ENCODE data around the gene WLS. TPM values are rescaled to one million over a fixed set of nuclear protein-coding genes. Genes with fewer than 3 reads are reported as not detected.

WLS gene
- total RNA-seq, 4 donors from 2014 or later: 94.8 to 228 (median 163) TPM

DNA sequence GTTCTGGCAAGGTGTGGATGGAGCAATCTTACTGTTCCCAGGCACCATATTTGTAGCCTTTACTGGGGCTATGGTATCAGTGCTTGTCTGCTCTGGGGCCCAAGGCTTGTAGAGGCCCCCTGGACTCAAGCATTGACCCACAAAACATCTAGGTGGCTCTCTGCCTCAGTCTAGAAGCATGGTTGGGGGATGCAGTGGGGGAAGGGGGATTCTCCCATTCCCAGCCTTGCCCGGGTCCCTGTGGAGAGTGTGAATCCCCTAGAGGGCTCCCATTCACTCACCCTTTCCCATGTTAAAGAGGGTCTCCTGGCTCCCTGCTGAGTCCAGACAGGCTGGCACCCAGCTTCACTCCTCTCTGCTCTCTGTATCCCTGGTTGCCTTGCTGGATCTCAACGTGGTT is 153.7 kb downstream of the WLS start:
- no peaks in the 10 kb centered on the region for H3K4me1 ChIP-seq
- no peaks in the 10 kb centered on the region for H3K36me3 ChIP-seq
- intact Hi-C loops (cut with DNase I): no loop called here
- H3K9me3 ChIP-seq: no peaks in the 10 kb centered on the region
- no peak for DNase-seq (ENCODE audit: extremely low spot score)
- no peak for TF ChIP-seq EP300 (IDR thresholded peaks at IDR 0.05)
- TF ChIP-seq, protein P1, sequence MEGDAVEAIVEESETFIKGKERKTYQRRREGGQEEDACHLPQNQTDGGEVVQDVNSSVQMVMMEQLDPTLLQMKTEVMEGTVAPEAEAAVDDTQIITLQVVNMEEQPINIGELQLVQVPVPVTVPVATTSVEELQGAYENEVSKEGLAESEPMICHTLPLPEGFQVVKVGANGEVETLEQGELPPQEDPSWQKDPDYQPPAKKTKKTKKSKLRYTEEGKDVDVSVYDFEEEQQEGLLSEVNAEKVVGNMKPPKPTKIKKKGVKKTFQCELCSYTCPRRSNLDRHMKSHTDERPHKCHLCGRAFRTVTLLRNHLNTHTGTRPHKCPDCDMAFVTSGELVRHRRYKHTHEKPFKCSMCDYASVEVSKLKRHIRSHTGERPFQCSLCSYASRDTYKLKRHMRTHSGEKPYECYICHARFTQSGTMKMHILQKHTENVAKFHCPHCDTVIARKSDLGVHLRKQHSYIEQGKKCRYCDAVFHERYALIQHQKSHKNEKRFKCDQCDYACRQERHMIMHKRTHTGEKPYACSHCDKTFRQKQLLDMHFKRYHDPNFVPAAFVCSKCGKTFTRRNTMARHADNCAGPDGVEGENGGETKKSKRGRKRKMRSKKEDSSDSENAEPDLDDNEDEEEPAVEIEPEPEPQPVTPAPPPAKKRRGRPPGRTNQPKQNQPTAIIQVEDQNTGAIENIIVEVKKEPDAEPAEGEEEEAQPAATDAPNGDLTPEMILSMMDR (IDR thresholded peaks at IDR 0.05): no peak
- TF ChIP-seq POLR2A (IDR thresholded peaks at IDR 0.05; ENCODE audit: low read depth): no peak
- no peak for TF ChIP-seq POLR2AphosphoS5 (IDR thresholded peaks at IDR 0.05)
- H3K27me3 ChIP-seq: no peaks in the 10 kb centered on the region
- no peak overlapping the region for H3K27ac ChIP-seq (replicated peaks in 1 of 4)
- H3K4me3 ChIP-seq: no peak overlapping the region
- 75% methylated on average over 2 of the region's 2 CpGs for whole genome bisulfite sequencing

Small RNA genes within 50 kb of the gene (small RNA-seq; reads per million reads assigned to genes)
- gene COX6B1P7 (0 reads per million in 3 donors), gene MIR1262 (6.7 to 11.8 (median 8.7) reads per million in 3 donors)

Other genes starting within 250 kb of the WLS start
- 1 to 10 TPM; 1.5 to 3.3 (median 1.9) TPM for gene DIRAS3, start 181.9 kb downstream of the WLS start, total RNA-seq
- not detected for gene RPE65, start 217.4 kb upstream of the WLS start, total RNA-seq

All from esophagus muscularis mucosa (tissue), 4 donors.